Measurements from ENCODE around the gene OXSR1. TPM values are rescaled to one million over a fixed set of nuclear protein-coding genes. Genes with fewer than 3 reads are reported as not detected.

Gene OXSR1
- total RNA-seq, 1 donor from 2014 or later: 13.3 TPM

DNA sequence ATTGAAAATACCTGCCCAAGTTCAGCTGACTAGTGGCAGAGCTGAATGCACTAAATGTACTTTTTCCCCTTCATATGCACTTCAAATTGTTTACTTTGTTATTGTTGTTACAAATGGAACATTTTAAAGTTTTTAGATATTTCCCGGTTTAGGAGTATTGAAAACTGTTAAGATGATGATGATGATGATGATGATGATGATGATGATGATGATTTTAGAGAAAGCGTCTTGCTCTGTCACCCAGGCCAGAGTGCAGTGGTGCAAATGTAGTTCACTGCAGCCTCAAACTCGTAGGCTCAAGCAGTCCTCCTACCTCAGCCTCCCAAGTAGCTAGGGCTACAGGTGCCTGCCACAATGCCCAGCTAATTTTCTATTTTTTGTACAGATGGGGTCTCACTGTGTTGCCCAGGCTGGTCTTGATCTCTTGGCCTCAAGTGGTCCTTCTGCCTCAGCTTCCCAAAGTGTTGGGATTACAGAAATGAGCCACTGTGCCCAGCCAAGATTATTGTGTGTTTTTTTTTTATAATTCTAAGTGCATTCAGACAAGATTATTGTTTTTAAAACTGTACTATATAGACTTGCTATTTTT, 54.4 kb downstream of the OXSR1 start:
- Histone ChIP-seq H3K36me3 (peaks cover 3 to 16% of the 10 kb centered on the region in 2 donors), H3K4me3 (no peak overlapping the region), H3K27ac (no peak overlapping the region), H3K27me3 (no peaks in the 10 kb centered on the region), H3K4me1 (no peaks in the 10 kb centered on the region), H3K9me3 (no peaks in the 10 kb centered on the region)
- TF ChIP-seq, protein P1, sequence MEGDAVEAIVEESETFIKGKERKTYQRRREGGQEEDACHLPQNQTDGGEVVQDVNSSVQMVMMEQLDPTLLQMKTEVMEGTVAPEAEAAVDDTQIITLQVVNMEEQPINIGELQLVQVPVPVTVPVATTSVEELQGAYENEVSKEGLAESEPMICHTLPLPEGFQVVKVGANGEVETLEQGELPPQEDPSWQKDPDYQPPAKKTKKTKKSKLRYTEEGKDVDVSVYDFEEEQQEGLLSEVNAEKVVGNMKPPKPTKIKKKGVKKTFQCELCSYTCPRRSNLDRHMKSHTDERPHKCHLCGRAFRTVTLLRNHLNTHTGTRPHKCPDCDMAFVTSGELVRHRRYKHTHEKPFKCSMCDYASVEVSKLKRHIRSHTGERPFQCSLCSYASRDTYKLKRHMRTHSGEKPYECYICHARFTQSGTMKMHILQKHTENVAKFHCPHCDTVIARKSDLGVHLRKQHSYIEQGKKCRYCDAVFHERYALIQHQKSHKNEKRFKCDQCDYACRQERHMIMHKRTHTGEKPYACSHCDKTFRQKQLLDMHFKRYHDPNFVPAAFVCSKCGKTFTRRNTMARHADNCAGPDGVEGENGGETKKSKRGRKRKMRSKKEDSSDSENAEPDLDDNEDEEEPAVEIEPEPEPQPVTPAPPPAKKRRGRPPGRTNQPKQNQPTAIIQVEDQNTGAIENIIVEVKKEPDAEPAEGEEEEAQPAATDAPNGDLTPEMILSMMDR (IDR thresholded peaks at IDR 0.05): no peak
- no peak for DNase-seq (ENCODE audit: low spot score in 2 of 2)
- intact Hi-C loops (cut with DNase I): no loop called here

DNA sequence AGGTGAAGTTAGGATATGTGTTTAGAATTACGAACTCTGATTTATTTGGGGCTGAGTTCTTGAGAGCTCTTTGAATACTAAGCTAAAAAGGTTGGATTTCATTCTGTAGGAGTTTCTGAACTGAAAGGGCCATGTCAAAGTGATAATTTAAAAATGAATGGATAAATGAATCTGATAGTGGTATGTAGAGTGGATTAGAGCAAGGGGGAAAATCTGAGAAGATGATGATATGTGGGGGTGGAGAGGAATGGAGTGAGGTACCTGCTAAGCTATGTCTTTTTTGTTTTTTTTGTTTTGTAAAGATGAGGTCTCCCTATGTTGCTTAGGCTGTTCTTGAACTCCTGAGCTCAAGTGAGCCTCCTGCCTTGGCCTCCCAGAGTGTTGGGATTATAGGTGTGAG, 55.7 kb downstream of the OXSR1 start:
- H3K36me3 ChIP-seq: peaks cover 4 to 21% of the 10 kb centered on the region in 2 donors
- no peaks in the 10 kb centered on the region for H3K27me3 ChIP-seq
- DNase-seq (ENCODE audit: low spot score in 2 of 2): no peak
- no peak overlapping the region for H3K27ac ChIP-seq
- no peak overlapping the region for H3K4me3 ChIP-seq
- H3K9me3 ChIP-seq: no peaks in the 10 kb centered on the region
- intact Hi-C loops (cut with DNase I): no loop called here
- no peaks in the 10 kb centered on the region for H3K4me1 ChIP-seq
- TF ChIP-seq, protein P1 (IDR thresholded peaks at IDR 0.05): no peak

DNA sequence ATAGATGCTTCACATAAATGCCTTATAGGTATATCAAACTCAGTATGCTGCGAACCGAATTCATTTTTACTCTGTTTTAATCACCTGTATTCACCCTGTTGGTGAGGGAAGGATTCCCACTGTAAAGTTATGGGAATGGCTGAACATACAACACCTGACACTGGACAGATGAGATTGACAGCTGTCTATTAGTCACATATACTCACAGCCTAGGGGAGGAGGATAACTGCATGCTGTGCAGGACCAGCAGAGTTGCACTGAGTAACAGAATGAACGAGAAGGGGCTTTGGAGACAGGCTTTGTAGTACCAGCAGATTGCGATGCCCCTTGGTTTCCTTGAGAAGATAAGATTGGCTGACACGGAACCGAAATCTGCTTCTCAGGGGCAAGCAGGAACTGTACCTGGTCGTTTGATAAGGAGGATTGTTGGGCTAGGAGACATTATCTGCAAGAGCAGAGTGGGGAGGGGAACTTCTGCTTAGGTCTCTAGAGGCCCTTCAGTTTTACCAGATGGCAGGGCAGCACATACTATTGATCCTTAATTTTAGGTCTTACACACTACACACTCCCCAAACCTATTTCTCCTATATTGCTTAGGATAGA, 56.8 kb downstream of the OXSR1 start:
- TF ChIP-seq, protein P1 (IDR thresholded peaks at IDR 0.05): no peak
- Histone ChIP-seq H3K4me1 (no peaks in the 10 kb centered on the region), H3K4me3 (no peak overlapping the region), H3K36me3 (peaks cover 6 to 21% of the 10 kb centered on the region in 2 donors), H3K27ac (no peak overlapping the region), H3K9me3 (no peaks in the 10 kb centered on the region), H3K27me3 (no peaks in the 10 kb centered on the region)
- intact Hi-C loops (cut with DNase I): no loop called here
- DNase-seq (ENCODE audit: low spot score in 2 of 2): no peak

DNA sequence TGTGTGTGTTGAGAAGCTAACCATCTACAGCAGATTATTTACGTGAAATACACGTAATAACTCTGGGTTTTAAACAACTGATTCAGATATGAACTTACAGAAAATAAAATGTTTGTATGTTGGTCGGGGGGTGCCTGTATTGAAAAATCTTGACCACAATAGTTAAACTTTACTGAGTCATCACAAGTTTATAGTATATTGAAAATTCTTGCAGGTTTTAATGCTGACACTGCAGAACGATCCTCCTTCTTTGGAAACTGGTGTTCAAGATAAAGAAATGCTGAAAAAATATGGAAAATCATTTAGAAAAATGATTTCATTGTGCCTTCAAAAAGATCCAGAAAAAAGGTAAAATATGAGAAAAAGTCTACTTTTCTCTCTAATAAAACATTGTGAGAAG, 59.0 kb downstream of the OXSR1 start:
- DNase-seq (ENCODE audit: low spot score in 2 of 2): no peak
- Histone ChIP-seq H3K4me3 (no peak overlapping the region), H3K36me3 (peaks cover 8 to 24% of the 10 kb centered on the region in 2 donors), H3K27me3 (no peaks in the 10 kb centered on the region), H3K9me3 (no peaks in the 10 kb centered on the region), H3K4me1 (peaks cover 0 to 5% of the 10 kb centered on the region in 2 donors), H3K27ac (no peak overlapping the region)
- intact Hi-C loops (cut with DNase I): no loop called here
- TF ChIP-seq, protein P1 (IDR thresholded peaks at IDR 0.05): no peak

DNA sequence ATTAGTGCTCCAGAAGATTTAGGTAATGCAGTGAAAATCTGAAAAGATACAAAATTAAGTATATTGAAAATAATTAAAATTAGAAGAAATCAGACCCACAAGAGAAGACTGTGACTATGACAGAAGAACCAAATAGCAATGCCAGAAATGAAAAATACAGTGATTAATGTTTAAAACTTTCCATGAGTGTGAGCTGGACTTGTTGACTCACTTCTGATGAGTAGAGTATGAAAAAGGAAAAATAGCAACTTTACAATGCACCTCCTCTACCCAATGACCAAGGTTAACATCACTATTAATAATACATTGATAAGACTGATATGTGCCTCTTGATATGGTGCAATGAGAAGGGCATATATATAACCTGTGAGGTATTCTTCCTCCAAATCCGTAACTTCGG, 60.9 kb downstream of the OXSR1 start:
- H3K4me1 ChIP-seq: peaks cover 0 to 5% of the 10 kb centered on the region in 2 donors
- intact Hi-C loops (cut with DNase I): loop anchor here (5.0 kb wide), 1 partner anchor 59 kb away; the partner anchor contains the start of gene OXSR1
- H3K27me3 ChIP-seq: no peaks in the 10 kb centered on the region
- DNase-seq (ENCODE audit: low spot score in 2 of 2): no peak
- TF ChIP-seq, protein P1 (IDR thresholded peaks at IDR 0.05): no peak
- H3K4me3 ChIP-seq: no peak overlapping the region
- H3K9me3 ChIP-seq: no peaks in the 10 kb centered on the region
- H3K27ac ChIP-seq: peak overlapping the region in 1 of 2 donors; percentile 11
- H3K36me3 ChIP-seq: peaks cover 8 to 41% of the 10 kb centered on the region in 2 donors
